GM12865 (cell line): Measurements from ENCODE around the gene NEUROD4.

Experiments used
- DNase-seq: peaks from one replicate; pipeline ENCODE4 v3.0.0; 2010; ENCODE audit warnings: low read depth
- H3K4me3 ChIP-seq: 2 replicates; pipeline ENCODE4 v1.5.1; 2011; ENCODE audit warnings: mild to moderate bottlenecking, low read depth, low read length, control low read depth
- TF ChIP-seq, protein P1 (sequence below): IDR thresholded peaks from 2 replicates; pipeline ENCODE4 v1.5.1; 2011; ENCODE audit warnings: low read length, control low read depth, low read depth, inconsistent platforms; ENCODE audit not compliant: insufficient read depth; ENCODE audit errors: missing control alignments

NEUROD4 gene

GRCh38 chr12:54988402-54989054 lies 31.2 kb upstream of the NEUROD4 start:
- TF ChIP-seq, protein P1, sequence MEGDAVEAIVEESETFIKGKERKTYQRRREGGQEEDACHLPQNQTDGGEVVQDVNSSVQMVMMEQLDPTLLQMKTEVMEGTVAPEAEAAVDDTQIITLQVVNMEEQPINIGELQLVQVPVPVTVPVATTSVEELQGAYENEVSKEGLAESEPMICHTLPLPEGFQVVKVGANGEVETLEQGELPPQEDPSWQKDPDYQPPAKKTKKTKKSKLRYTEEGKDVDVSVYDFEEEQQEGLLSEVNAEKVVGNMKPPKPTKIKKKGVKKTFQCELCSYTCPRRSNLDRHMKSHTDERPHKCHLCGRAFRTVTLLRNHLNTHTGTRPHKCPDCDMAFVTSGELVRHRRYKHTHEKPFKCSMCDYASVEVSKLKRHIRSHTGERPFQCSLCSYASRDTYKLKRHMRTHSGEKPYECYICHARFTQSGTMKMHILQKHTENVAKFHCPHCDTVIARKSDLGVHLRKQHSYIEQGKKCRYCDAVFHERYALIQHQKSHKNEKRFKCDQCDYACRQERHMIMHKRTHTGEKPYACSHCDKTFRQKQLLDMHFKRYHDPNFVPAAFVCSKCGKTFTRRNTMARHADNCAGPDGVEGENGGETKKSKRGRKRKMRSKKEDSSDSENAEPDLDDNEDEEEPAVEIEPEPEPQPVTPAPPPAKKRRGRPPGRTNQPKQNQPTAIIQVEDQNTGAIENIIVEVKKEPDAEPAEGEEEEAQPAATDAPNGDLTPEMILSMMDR = no peak
- DNase-seq = peak; percentile 58
- H3K4me3 ChIP-seq = no peak overlapping the region

DNA sequence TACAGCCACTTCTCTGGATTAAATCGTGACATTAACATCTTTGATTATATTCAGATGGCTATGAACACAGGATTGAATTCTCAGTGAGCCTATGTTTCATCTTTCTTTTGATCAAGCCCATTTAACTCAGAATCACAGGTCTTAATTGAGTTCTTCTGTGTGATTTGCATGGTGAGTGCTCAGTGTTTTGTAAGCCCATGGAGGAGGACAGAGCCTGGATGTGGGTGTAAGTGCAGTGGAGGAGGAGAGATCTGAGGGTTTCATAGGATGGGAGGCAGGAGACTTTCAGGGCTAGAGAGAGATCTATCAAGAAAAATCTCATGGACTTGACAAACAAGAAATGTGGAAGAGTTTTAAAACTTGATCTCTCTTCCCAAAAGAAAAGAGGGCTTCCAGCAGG lies 29.9 kb upstream of the NEUROD4 start:
- no peak for DNase-seq
- TF ChIP-seq, protein P1 = no peak
- no peak overlapping the region for H3K4me3 ChIP-seq

DNA sequence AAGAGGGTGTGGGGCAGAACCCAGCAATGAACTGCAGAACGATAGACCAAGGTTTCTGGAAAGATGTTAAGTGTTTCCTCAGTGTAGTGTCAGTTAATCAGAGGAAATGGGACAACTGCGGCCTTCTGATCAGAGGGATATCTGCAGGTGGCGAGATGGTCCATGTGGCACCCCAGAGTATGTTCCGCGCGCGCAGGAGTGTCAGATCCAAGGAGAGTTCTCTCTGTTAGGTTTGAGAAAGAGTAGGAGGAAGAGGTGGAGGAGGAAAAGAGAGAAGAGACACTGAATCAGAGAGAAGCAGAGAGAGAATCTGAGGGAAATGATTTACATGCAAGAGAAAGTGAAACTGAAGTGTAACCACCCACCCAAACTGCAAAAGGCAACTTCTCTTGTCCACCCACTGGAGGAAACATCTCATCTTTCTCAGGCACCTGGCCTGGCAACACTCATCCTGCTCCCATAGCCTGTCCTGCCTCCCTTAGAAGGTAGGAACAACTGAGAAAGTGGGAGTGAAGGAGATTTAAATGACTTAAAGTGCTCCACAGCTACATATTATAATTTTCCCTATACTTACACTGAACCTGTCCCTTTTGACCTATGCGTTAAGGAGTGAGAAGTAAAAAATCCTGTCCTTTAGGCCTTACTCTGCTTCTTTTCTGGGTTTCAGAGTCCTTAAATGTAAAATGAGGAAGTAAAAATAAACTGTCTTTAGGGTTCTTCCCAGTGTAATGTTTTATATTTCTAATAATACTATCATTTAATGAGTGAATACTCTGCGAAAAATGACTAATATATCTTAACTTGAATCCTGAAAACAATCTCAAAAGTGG lies 28.4 kb upstream of the NEUROD4 start:
- DNase-seq = peak; percentile 79
- TF ChIP-seq, protein P1 = no peak
- peak overlapping the region; percentile 39 for H3K4me3 ChIP-seq

GRCh38 chr12:54991991-54992375 lies 27.8 kb upstream of the NEUROD4 start:
- TF ChIP-seq, protein P1 = no peak
- no peak overlapping the region for H3K4me3 ChIP-seq
- DNase-seq = peak; percentile 36

- peak; percentile 70 for DNase-seq
- TF ChIP-seq, protein P1 = peak; percentile 69
- no peak overlapping the region for H3K4me3 ChIP-seq
These were observed 26.5 kb upstream of the NEUROD4 start for GRCh38 chr12:54993181-54993835.

DNA sequence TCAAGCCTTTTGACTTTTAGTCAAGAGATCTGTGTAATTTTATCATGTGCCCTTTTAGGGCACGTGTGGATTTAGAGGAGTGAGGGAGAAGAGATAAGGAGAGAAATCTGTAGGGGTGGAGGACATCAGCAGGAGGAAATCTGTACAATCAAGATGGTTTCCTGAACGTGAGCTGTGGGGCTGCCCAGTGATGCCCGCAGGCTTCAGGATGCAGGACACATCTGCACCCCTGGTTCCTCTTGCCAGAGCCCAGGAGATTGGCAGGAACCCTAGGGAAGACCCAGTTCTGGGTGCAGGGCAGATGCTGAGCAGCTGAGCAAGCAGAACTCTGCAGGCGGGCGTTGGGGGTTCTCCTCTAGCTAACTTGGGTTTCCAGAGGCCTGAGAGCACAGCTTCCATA lies 23.6 kb upstream of the NEUROD4 start:
- no peak overlapping the region for H3K4me3 ChIP-seq
- no peak for DNase-seq

More for the DNA sequence above, 23.6 kb upstream of the NEUROD4 start:
- TF ChIP-seq, protein P1 = no peak
